CD4-positive, alpha-beta T cell treated with Interleukin-17A for 4 hours (primary cell): Measurements from ENCODE around the gene RYR2.
"Not testable (repeated sequence)": the region's sequence is repeated elsewhere in the genome, so short reads cannot be mapped to it uniquely, and the experiment has no call there.

Experiments
- DNase-seq: peaks from one replicate; pipeline ENCODE4 v3.0.0-alpha.2; 2020; ENCODE audit warnings: mixed read lengths

RYR2 gene

GRCh38 chr1:237151979-237152378 lies 110.0 kb downstream of the RYR2 start:
- not testable (repeated sequence) for DNase-seq

- no peak for DNase-seq
Measured at GRCh38 chr1:237152506-237153335, 110.7 kb downstream of the RYR2 start.

GRCh38 chr1:237154157-237154556 lies 112.2 kb downstream of the RYR2 start:
- DNase-seq = no peak

- no peak for DNase-seq
Measured at GRCh38 chr1:237164406-237165352, 122.7 kb downstream of the RYR2 start.

- DNase-seq = no peak
Measured at GRCh38 chr1:237166086-237166485, 124.1 kb downstream of the RYR2 start.

- no peak for DNase-seq
Measured at GRCh38 chr1:237166593-237167101, 124.7 kb downstream of the RYR2 start.

- DNase-seq = no peak
Measured at GRCh38 chr1:237170149-237170548, 128.2 kb downstream of the RYR2 start.

GRCh38 chr1:237171454-237172117 lies 129.6 kb downstream of the RYR2 start:
- no peak for DNase-seq

- no peak for DNase-seq
Measured at GRCh38 chr1:237172118-237172485, 130.1 kb downstream of the RYR2 start.

GRCh38 chr1:237179503-237179902 lies 137.5 kb downstream of the RYR2 start:
- DNase-seq = no peak

GRCh38 chr1:237180256-237180655 lies 138.3 kb downstream of the RYR2 start:
- no peak for DNase-seq

- DNase-seq = no peak
Measured at GRCh38 chr1:237181743-237182317, 139.8 kb downstream of the RYR2 start.

GRCh38 chr1:237183963-237184540 lies 142.1 kb downstream of the RYR2 start:
- DNase-seq = no peak

- DNase-seq = no peak
Measured at GRCh38 chr1:237186675-237187074, 144.7 kb downstream of the RYR2 start.

GRCh38 chr1:237187842-237188241 lies 145.9 kb downstream of the RYR2 start:
- DNase-seq = no peak

GRCh38 chr1:237191403-237191802 lies 149.4 kb downstream of the RYR2 start:
- no peak for DNase-seq

GRCh38 chr1:237197470-237198425 lies 155.8 kb downstream of the RYR2 start:
- no peak for DNase-seq

- no peak for DNase-seq
Measured at GRCh38 chr1:237199026-237199425, 157.0 kb downstream of the RYR2 start.

GRCh38 chr1:237201155-237201554 lies 159.2 kb downstream of the RYR2 start:
- DNase-seq = no peak

GRCh38 chr1:237204841-237205240 lies 162.9 kb downstream of the RYR2 start:
- no peak for DNase-seq
